Globus pallidus (tissue), 1 donor: ENCODE results near the gene CCM2.

Experiments
- DNase-seq: peaks from one replicate; pipeline ENCODE4 v3.0.0-alpha.2; 2015; ENCODE audit warnings: low spot score

CCM2 gene

DNA sequence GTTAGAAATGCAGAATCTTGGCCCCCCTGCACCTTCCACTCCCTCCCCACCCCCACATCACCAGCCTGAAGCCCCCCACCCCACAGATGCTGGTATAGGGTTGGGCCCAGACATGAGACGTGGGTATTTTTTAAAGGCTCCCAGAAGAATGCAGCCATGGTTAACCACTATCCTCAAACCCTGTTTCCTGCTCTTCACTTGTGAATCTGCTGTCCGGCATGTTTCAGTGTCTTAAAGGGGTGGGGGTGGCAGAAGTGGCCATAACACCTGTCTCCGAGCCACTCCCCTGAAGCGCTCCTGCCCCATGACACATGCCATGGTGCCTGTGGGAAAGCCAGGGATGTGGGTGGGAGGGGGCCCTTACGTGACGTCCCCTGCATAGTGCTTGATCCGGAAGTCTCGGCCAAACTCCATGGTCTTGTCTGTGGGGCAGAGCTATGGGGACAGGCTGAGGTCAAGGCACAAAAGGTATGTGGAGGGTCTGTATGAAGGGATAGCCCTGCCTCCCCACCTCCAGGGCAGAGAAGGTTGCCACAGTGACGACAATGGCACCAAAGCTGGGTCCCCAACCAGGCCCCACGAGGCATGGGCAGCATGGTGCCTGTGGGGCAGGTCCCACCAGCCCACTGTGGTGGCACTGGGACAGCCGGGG lies 30.8 kb upstream of the CCM2 start:
- DNase-seq: no peak

DNA sequence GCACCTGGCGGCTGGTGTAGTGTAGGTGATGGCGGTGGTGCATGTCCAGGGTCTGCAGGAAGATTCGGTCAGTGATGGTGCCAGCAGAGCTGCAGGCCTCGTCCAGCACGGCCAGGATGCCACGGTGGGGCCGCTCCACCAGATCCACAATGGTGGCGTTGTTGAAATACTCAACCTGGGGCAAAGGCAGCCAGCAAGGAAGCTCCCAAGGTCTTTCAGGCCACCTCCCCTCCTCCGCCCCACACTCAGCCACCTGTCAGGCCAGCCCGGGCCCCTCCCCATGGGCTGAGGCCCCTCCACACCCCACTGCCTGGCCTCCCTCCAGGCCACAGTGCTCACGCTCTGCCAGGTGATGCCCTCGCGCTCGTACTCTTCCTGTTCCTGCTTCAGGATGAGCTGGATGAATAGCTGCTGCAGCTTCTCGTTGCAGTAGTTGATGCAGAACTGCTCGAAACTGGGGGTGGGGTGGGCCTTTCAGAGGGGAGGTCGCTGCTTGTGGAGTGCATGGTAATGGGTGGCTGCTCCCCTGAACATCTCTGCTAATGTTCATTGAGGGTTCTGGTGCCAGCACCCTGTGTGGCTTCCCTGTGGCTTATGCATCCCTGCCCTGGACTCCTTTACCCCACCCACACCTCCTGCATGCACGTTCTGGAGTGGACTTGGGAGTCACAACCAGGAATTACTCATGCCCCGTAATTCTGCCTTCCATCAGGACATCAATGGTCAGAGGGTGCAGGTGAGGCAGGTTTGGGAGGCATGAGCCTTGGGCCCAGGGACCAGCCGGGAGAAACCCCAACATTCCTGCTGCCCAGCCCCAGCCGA lies 30.1 kb upstream of the CCM2 start:
- no peak for DNase-seq

DNA sequence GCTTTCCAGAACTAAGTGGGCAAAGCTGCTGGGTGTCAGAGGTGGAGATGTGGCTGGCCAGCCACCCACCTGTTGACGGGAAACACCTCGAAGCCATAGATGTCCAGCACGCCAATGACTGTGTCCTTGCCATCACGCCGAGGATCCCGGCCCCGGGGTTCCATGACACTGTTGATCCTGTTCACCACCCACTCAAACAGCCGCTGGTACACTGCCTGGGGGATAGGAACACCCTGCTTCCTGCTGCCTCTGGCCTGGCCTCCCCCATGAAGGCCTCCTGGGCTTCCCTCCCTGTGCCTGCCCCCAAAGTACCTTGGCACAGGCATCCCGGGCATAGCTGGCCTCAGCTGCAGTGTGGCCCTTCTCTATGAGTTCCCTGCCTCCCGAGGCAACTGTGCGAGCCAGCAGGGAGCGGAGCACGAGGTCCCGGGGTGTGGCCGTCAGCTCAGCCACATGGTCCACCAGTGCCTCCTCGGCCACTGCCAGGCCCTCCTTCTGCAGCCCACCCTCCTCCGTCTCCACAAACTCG lies 29.4 kb upstream of the CCM2 start:
- no peak for DNase-seq

DNA sequence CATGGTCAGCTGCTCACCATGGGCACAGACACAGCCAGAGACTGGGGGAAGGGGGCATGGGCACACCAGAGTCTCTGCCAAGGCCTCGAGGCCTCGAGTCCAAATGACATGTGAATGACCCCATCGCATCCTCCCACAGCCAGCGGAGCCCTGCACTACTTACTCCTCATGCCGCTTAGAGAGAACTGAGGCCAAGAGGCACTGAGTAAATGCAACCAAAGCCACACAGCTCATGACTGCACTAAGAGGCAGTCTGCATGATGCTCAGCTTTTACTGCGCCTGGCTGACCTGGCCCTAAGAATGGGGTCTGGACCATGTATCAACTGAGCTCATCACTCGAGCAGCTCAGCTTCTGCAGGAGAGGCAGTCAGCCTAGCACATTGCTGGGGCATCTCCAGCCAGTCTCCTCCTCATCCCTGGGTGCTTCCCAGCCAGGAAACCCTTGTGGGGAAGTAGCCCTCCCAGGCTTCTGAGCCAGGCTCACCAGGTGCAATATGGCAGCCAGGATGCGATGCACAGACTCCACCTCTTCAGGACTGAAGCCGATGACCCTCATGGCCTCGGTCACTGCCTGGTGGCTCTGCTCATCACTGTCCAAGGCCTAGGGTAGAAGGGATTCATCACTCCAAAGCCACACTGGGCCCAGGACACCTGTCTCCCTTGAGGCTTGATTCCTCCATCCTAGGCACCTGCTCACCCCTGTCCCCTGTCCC lies 28.7 kb upstream of the CCM2 start:
- DNase-seq: no peak

DNA sequence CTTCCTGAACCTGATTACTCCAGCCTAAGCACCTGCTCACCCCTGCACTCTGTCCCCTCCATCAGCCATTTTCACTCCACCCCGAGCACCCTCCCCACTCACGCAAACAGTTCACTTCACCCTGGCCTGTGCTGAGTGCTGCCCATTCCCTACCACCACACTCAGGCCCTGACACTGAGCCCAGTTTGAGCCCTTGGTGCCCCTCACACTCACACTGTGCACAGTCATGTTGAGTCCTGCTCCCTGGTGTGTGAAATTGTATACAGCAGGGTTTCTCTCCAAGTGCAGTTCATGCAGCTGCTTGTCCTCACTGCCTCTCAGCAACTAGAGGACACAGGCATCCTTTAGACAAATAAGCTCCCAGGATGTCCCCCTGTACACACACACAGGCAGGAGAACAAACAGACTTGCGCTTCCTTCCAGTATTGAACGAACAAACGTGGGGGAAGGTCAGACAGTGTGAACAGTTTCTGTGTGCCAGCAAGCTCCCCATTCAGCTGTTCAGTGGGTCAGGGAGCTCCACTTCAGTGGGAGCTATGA lies 28.0 kb upstream of the CCM2 start:
- DNase-seq: no peak

DNA sequence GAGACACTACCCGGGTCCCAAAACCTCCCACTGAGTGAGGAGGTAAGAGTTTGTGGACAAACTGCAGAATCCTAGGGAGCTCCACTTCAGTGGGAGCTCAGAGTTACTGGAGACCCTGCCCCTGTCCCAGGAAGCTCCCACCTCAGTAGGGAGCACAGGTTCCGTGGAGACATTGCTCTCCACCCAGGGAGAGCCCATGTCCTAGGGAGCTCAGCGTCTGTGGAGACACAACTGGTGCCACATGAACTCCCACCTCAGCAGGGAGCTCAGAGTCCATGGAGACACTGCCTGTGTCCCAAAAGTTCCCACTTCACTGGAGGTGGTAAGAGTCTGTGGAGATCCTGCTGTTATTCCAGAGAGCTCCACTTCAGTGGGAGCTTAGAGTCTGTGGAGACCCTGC lies 27.4 kb upstream of the CCM2 start:
- DNase-seq: no peak

DNA sequence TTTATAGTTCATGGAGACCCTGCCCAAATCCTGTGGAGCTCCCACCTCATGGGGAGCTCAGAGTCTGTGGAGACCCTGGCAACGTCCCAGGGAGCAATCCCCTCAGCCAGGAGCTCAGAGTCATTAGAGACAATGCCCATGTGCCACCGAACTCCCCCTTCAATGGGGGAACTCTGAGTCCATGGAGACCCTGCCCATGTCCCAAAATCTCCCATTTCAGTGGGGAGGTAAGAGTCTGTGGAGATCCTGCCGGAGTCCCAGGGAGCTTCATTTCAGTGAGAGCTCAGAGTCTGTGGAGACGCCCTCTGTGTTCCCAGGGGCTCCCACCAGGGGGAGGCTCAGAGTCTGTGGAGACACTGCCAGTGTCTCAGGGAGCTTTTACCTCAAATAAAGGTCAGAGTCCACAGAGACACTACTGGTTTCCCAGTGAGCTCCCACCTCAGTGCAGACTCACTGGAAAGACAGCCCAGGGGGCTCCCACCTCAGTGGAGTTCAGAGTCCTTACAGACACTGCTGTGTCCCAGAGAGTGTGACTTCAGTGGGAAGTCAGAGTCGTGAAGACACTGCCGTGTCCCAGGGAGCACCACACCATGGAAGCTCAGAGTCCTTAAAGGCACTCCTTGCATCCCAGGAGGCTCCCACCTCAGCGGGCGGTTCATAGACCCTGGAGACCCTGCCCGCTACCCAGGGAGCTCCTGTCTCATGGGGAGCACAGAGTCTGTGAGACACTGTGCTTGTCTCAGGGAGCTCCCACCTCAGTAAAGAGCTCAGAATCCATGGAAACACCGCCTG lies 26.2 kb upstream of the CCM2 start:
- no peak for DNase-seq

DNA sequence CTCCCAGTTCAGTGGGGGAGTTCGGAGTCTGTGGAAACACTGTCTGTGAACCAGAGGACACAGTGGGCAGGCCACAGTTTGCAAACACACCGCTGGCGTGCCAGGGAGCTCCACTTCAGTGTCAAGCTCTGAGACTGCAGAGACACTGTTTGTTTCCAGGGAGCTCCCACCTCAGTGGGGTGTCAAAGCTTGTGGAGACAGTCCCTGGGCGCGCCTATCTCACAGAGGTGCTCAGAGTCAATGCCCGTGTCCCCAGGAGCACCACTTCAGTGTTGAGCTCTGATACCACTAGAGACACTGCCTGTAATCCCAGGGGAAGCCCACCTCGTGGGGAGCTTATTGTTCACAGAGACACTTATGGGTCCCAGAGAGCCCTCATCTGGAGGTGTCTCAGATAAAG lies 25.5 kb upstream of the CCM2 start:
- DNase-seq: no peak

DNA sequence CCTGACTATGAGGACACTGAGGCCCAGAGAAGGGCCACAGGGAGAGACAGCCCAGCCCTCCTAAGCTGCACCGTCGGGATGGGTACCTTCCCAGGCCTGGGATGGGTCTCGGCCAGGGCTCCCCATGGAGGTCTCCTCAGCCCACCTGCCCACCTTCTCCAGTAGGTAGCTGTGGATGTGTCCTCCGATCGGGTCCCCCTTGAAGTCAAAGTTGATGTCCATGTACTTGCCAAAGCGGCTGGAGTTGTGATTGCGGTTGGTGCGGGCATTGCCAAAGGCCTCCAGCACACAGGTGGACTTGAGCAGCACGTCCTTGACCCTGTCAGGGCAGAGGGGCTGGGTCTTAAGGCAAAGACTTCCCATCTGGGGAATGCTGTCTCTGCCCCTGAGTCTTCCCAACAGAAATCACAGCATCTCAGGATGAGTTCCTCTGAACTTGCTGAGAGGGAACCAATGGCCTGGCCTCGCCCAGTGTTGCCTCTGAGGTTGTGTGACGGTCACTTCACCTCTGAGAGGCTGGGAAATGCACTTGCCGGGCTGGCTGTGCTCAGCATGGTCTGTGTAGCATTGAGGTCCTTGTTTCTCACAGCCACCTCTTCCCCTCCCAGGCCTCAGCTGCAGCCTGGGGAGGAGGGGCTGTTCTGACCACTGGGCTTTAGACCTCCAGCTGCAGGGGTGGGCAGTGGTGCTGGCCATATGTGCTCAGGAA lies 24.5 kb upstream of the CCM2 start:
- DNase-seq: no peak

DNA sequence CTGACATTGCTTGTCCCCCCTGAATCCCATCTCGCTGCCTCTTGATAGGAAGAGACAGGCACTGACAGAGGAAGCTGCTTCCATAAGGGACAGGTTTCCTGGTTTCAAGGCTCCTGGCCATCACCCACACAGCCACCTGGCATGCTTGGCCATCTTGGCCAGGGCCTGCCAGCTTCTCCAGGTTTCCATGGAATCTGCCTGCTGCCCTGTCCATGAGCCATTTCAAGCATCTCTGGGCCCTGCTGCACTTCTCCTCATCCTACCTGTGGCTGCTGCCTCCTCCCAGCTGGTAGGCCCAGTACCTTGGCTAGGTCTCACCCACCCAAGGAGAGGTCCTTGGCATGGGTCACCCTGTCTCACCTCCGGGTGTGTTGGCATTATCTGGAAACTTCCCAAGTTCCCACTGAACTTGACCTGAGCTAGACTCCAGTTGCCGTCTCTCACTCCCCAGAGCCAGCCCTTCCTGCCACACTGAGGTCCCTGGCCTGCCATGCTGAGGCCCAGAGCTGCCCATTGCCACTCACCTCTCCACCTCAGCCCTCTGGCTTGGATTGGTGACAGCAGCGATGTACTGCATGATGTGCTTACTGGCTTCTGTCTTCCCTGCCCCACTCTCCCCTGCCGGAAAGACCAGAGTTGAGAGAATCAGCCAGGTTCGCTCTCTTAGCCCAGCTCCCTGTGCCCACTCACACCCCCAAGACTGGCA lies 23.8 kb upstream of the CCM2 start:
- no peak for DNase-seq

DNA sequence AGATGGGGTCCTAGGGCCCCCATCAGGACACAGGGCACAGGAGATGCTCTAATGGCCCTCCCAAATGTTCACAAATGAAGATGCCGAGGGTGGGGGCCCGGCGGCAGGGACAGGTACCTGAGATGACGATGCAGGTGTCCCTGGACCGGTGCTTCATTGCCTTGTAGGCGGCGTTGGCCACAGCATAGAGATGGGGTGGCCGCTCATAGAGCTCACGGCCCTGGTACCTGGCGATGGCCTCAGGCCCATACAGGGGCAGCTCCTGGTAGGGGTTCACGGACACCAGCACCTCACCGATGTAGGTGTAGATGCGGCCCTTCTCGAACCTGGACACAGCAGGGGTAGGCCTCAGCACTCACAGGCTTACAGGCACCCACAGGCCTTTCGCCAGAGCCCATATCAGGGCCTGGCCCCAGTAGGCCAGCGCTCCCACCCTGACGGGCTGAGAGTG lies 23.2 kb upstream of the CCM2 start:
- DNase-seq: no peak

DNA sequence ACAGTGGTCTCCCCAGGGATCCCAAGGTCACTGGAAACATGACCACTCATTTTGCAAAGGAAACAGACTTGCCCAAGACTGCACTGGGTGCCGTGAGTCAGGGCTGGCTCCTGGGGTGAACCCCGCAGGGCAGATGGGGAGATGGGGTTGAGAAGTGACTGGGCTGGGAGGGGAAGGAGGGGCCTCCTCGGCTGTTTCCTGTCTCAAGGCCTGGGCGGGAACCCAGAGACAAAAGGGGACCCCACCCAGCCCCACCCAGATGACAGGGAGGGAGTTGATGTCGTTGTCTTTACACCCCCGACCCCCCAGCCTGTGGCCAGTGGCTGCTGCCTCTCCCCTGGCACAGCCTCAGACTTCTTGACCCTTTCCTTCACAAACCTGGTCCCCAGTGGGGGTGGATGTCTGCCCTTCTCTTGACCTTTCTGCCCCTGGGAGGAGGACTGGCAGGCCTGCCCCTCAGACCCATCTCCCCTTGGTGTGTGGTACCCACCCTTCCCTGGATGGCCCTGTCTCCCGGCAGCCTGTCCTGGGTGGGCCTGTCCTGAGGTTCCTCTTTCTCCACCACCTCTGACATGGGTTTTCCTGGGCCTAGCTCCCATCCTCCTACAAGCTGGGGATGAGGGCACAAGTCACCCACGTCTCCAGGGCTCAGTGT lies 22.6 kb upstream of the CCM2 start:
- DNase-seq: no peak

DNA sequence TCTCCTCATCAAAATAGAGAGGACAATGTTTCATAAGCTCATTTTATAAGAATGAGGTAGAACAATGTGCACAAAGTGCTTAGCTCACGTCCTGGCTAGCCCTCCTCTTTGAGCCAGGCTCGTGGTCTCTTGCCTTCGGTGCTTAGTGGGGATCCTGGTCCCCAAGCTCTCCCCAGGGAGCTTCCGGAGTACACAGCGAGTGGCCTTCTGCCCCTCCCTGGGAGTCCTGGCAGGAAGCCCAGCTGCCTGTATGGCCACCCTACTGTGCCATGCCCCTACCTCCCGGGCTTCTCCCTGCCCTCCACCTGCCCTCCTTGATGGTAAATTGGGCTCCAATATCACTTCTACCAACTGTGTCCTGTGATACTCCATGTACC lies 22.1 kb upstream of the CCM2 start:
- no peak for DNase-seq

DNA sequence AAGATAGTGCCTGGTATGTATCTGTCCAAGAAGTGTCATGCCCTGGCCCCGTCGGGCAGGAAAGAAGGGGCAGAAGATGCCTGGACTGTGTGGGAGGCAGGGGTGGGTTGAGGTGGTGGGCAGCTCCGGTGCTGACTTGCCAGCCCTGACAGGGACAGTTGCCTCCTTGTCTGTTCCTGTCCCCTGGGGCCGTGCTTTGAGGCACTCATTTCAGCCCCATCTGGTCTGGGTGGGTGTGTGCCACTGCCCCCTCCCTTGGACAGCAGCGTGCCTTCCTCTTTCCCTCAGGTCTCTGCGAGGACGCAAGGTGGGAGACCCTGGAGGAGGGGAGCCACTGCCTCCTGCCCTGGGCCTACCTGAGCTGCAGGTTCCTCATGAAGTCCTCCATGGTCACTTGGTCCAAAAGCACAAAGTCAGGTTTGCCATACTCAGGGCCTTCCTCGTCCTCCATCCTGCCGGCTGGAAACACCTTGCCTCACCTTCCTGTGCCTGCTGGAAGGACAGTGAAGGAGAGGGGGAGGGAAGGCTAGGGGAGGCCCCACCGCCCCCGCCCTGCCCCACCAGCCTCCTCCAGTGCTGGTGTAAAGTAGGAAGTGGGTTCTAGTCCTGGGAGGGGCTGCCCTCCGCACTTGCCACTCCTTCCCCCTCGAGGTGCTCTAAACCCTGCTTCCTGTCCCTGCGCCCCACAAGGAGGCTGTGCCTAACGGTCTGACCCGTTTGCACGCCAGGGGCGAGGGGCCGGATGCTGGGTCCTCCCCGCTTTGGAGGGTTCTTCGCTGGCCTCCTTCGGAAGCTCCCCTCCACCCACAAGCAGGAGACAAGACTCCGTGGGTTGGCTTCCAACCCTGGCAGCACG lies 21.3 kb upstream of the CCM2 start, which contains the start of gene MYO1G:
Gene MYO1G (minus strand): TSS at position 505 of the 856 bp plus-strand sequence. CDS start 54 bp downstream, at position 451.
- DNase-seq: no peak

DNA sequence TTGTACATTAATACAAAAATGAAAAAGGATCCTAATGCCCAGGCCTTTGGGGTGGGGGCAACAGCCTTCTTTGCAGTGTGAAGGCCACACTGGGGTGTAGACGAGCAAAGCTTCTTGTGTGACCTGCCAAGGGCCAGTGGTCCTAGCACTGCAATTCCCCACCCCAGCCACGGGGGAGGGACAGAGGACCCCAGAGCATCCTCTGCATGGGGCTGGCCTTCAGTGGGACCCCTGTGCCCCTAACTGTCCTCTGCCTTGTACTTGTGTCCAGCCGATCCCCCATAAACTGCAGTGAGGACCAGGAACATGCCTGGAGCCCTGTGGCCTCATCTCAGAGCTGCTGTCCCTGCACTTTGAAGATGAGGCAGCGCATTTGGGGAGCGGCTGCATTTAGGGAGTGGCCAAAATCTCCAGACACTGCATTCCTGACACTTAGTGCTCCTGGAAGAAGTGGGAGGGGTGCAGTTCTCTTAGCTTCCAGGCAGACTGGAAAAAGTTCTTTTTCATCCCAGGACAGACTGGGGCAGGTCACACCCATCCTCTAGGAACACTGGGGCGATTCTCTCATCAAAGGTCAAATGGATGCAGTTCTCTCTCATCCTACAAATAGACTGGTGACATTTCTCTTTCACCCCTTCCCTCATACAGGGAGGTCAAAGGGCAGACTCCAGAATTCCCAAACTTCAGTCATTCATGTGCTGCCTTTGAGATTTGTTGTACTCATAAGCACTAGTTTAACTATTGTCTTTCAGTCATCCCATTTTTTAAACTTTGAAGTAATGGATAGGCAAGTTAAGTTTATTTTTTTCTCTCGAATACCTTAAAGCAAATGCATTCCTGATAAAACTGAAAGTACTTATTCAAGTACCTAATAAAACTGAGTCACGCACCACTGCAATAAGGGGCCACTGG lies 20.3 kb upstream of the CCM2 start:
- DNase-seq: no peak

DNA sequence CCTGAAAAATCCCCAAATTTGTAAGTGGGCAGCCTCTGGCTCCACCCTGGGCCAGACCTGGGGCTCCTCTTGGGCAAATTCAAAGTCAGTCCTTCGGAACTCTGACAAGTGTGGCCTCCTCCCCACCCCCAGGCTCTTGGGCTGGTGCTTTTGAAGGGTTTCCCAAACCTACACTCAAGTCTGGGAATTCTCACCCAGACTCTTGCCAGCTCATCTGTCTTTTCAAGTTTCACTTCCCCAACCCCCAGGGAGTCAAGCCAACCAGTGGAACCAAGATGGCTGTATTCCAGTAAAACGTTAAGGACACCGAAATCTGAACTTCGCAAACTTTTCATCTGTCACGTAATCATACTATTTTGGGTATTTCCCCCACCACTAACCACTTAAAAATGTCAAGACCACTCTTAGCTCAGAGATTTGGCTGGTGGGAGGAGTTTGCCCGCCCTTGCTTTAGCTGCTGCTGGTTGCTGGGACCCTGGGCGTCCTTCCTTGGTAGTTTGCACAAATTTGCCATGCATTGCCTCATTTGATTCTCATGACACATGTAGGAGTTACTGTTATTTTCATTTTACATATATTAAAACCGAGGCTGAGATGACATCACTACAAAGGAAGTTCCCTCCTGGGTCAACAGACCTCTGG lies 19.5 kb upstream of the CCM2 start:
- no peak for DNase-seq

DNA sequence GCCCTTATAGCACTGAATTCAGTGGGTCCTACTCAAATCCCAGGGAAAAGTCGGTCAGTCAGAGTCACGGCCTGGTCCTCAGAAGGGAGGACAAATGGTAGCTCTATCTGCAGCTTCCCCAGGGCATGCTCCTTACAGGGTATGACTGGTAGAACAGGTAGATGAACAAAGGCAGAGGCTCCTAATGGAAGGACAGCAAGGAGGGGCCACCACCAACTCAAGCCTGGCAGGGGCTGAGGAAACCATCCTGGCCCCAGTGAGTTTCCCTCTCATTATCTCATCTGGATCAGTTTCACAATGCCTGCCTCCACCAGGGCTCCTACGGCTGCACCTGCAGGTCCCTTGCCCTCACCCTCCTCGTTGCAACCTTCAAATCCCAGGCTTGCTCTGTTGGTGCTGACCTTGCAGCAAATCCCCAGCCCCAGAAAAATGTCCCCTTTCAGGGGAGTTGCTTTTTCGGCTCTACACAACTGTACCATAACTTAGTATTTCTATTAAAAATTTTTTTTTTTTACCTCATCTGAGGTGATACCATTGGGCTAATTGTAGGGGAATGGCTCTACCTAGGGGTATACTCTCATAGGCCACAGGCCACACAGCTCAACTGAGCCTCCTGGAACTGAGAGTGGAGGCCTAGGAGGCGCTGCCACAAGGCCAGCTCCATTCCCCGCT lies 18.8 kb upstream of the CCM2 start:
- no peak for DNase-seq
